Posterior cingulate gyrus (tissue), 11 donors: ENCODE results near the gene PPARG.
"Not testable (repeated sequence)": the region's sequence is repeated elsewhere in the genome, so short reads cannot be mapped to it uniquely, and the experiment has no call there.

ENCODE experiments used
- DNase-seq, 10 donors: peaks; one replicate each; pipeline versions ENCODE4 v3.0.0 to v3.0.0-alpha.2; 2020 to 2021; ENCODE audit warnings: mixed read lengths in 3 of 10
- intact Hi-C: fragments of 100-400 bp; cut with DNase I; formaldehyde crosslinking; loops from one replicate; pipeline ENCODE4 v1.15.1; 2023

PPARG gene

GRCh38 chr3:12370758-12371157 is 81.9 kb downstream of the PPARG start:
- DNase-seq: no peak
- intact Hi-C loops: no loop called here

GRCh38 chr3:12371525-12372140 is 82.8 kb downstream of the PPARG start:
- intact Hi-C loops: no loop called here
- no peak for DNase-seq

GRCh38 chr3:12372741-12373280 is 83.9 kb downstream of the PPARG start:
- DNase-seq: no peak
- intact Hi-C loops: no loop called here

GRCh38 chr3:12375572-12375971 is 86.7 kb downstream of the PPARG start:
- intact Hi-C loops: no loop called here
- no peak for DNase-seq

- intact Hi-C loops: no loop called here
- DNase-seq: no peak
These were observed 91.0 kb downstream of the PPARG start for GRCh38 chr3:12379640-12380429.

GRCh38 chr3:12380461-12380860 is 91.6 kb downstream of the PPARG start:
- DNase-seq: no peak
- intact Hi-C loops: no loop called here

- DNase-seq: no peak
- intact Hi-C loops: no loop called here
These were observed 92.3 kb downstream of the PPARG start for GRCh38 chr3:12381199-12381598.

DNA sequence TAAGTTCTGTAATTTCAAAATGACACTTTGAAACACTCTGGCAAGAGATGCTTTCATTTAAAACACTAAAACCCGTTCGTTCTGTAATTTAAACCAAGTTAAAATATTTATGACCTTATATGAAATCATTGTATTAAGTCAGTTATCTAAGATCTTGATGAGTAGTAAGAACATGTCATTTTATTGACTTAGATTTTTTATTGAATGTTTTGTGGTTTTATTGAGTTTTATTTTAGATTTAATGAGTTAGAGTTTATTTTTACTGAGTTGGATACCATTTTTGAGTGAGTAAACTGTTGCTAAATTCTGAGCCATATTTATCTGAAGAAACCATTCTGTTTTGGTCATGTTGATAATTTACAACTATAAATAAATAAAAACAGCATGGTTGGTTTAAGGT is 94.3 kb downstream of the PPARG start:
- intact Hi-C loops: no loop called here
- DNase-seq: no peak

GRCh38 chr3:12384451-12385233 is 95.8 kb downstream of the PPARG start:
- no peak for DNase-seq

DNA sequence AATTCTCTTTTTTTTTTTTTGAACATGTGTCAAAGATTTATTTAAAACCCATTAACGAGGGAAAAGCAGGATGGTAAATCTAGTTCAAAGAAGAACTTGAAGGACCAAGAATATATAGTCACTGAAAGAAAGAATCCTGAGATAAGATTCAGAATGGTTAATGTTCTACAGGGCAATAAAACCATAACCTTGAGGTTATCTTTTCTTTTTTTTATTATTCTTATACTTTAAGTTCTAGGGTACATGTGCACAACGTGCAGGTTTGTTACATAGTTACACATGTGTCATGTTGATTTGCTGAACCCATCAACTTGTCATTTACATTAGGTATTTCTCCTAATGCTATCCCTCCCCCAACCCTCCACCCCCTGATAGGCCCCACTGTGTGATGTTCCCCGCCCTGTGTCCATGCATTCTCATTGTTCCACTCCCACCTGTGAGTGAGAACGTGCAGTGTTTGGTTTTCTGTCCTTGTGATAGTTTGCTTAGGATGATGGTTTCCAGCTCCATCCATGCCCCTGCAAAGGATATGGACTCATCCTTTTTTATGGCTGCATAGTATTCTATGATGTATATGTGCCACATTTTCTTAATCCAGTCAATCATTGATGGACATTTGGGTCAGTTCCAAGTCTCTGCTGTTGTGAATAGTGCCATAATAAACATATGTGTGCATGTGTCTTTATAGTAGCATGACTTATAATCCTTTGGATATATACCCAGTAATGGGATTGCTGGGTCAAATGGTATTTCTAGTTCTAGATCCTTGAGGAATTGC is 97.8 kb downstream of the PPARG start:
- intact Hi-C loops, DNase-seq: not testable (repeated sequence)

More at GRCh38 chr3:12384451-12385233, 95.8 kb downstream of the PPARG start:
- intact Hi-C loops: no loop called here

GRCh38 chr3:12388185-12388584 is 99.3 kb downstream of the PPARG start:
- intact Hi-C loops: no loop called here
- no peak for DNase-seq

DNA sequence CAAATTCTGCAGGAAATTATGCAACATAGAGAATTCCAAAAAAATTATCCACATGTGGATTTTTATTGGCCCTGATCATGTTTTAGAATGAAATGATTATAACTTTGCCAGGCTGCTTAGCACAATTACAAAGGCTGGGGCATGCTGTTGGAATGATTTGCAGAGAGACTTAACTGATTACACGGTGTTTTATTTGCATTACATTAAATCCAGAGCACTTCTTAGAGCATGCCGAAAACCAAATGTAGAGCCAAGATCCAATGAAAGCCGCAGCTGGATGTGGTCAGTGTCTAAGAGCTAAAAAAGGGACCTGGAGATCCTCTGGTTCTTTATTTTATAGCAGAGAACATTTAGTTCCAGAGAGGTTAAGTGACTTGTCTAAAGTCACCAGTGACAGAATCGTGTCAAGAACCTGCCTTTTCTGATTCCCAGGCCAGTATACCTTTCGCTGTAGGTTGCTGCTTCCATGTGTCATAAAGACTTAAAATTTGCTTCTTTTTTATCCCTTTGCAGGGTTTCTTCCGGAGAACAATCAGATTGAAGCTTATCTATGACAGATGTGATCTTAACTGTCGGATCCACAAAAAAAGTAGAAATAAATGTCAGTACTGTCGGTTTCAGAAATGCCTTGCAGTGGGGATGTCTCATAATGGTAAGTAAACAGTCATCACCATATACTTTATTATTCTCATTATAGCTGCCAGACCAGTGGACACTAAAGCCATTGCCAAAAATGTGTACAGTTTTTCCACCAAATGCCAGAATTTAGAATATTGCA is 103.4 kb downstream of the PPARG start:
- DNase-seq: no peak
- intact Hi-C loops: no loop called here

- DNase-seq: no peak
- intact Hi-C loops: no loop called here
These were observed 105.0 kb downstream of the PPARG start for GRCh38 chr3:12393894-12394293.

- no peak for DNase-seq
These were observed 105.8 kb downstream of the PPARG start for GRCh38 chr3:12394569-12395271.

DNA sequence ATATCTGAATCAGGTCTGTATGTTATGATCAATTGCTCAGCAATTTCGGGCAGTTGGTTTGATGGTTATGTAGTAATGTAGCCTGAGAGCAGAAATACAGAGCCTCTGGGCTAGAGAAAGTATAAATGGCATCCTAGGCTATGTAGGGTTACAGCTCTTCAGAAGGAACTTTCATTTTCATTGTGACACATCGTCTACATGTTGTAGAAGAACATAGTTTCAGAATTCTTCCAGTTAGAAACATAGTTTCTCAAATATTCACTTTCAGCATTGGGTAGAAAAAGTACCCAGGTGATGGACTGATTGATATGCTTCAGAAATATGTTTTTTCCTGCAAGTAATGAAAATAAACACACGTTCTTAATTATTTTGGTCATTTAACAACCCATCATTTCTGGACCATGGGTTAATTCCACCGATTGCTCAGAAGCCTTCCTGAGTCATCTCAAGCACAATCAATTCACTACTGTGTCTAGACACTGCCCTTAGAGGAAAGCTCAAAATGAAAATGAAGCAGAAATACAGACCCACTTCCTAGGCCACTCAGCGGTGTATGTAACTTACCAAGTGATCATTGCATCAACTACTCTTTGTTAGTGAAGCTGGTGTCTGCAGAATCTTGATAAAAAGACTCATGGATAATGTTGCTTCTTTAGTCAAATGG is 106.6 kb downstream of the PPARG start:
- intact Hi-C loops: no loop called here
- no peak for DNase-seq

More at GRCh38 chr3:12394569-12395271, 105.8 kb downstream of the PPARG start:
- intact Hi-C loops: no loop called here

GRCh38 chr3:12396471-12396870 is 107.6 kb downstream of the PPARG start:
- no peak for DNase-seq
- intact Hi-C loops: no loop called here

- intact Hi-C loops: no loop called here
- no peak for DNase-seq
These were observed 110.4 kb downstream of the PPARG start for GRCh38 chr3:12399226-12399625.

DNA sequence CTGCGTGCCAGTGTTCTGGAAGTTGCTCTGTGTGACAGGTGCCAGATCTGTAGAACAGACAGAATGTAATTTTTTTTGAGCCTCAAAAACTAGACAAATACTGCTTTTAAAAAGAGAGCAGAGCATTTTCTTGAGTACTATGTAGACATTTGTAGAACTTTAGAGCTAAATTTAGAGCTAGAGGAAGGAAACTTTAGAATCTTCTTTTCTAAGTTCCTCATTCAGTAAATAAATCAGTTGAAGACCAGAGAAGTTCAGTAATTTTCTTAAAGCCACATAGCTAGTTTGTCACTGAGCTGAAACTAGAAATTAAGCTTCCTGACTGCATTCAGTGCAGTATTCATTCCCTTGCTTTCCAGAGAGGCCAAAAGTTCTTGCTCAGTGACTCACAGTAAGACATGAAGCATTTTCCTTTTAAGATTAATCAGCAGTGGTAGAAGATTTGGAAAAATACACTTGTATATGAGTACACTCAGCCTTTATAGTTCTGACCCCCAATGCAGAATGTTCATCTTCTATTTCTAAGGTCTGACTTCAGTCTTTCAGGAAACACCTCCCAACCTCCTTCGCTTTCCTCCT is 111.8 kb downstream of the PPARG start:
- intact Hi-C loops: no loop called here
- DNase-seq: no peak
